Measurements from ENCODE around the gene BFSP1. TPM values are rescaled to one million over a fixed set of nuclear protein-coding genes. Genes with fewer than 3 reads are reported as not detected.
A peak's percentile ranks its signal among the peaks of the same experiment; 100 is the strongest.

Gene BFSP1
- total RNA-seq, 1 donor from 2014 or later: 7.5 TPM

DNA sequence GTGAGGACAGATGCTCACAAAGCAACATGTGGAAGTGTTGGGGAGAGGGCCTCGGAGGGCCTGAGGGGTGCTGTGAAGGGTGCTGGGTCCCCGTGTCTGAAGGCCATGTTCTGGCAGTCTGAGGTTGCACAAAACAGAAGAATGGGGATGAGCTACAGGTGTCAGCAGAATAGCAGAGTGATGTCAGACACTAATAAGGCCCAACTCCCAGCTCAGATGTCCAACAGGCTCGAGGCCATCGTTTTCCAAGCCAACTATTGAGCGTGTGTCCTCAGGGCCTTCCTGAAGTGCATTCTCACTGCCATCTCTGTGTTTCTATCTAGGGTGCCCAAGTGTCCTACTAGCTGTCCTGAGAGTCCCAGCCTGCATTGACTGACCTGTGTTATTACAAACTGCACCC is 7.9 kb downstream of the BFSP1 start:
- no peak for DNase-seq (ENCODE audit: low read depth)

DNA sequence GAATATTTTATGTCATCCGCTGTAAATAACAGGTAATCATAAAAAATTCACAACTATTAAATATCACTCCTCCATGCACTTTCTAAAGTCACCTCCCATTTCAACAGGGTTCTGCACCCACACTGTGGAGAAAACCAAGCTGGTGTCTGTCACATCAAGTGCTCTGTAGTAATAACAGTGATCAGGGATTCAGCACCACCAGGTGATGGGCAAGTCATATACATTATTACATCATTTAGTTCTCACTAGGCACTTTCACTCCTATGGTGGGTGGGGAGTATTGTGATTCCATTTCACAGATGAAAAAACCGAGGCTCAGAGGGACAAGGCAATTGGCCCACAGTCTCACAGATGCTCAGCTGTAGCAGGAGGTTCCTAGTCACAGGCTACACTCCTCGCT is 8.7 kb downstream of the BFSP1 start:
- no peak for DNase-seq (ENCODE audit: low read depth)

DNA sequence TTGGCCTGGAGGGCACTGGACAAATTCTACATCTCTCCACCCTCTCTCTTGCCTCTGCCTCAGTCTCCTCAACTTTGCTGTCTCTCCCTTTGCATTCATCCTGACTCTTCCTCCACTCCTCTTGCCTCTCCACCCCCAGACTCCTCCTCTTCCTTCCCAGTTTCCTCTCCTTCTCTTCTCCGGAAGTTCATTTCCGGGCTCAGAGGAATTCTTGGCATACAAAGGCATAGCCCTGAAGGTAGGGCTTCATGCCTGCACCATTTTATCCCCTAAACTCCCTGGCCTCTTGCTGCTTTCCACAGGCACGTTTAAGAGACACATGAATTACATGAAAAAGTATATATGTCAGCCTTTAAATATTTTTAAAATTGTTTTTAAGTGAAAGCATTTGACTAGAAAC is 10.6 kb downstream of the BFSP1 start:
- no peak for DNase-seq (ENCODE audit: low read depth)

DNA sequence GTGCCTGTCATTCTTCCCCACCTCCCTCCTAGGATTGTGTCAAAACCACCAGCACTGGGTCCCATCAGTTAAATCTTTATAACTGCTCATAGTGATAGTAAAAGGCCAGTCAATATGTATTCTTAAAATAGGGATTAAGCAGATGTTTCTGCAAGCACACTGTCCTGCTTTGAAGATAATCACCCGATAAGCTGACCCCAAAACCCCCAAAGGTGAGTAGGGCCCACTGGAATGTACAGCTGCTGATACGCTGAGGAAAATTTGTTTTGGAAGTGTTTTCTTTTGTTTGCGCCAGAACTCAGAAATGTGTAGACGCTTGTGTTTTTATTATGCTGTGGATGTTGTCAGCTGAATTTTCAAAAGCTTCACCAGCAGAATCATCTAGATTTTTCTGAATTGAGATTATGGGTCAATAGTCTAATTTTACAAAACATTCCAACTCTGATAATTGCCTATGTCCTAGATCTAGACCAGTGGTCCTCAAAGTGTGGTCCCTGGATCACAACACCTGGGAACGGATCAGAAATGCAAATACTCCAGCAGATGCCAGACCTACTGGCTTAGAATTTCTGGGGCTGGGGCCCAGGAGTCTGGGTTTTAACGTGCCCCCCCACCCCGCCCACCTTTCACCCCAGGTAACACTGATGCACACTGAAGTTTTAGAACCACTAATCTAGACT is 11.4 kb downstream of the BFSP1 start:
- DNase-seq (ENCODE audit: low read depth): no peak

DNA sequence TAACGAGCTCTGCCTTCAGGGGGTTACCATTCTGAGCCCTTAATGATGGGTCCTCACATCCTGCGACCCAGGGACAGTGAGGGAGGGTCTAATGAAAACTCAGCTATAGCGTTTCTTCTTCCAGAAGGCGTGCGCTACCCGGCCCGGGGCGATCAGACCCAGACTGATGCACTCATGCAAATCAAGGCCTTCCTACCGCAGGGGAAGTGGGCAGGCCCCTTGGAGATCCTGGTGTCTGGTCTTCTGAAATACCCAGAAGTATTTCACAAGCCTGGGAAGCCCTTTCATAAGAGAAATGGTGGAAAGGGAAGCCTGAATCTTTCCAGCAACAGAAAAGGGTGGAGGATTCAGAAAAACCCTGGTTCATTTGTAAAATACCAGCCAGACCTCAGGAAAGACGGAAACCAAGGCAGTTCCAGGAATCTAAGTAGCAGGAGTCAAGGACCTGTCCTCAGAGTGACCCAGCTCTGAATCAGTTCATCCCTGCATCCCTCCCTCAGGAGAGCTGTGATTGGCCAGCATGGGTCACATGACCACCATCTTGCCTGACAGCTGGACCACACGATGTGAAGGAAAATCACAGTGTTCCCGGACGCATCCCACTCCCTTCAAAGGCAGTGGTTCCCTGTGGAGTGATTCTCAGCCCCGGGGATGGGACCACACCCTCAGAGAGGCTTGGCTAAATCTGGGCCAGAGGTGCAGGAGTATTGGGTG is 12.7 kb downstream of the BFSP1 start:
- DNase-seq (ENCODE audit: low read depth): no peak

DNA sequence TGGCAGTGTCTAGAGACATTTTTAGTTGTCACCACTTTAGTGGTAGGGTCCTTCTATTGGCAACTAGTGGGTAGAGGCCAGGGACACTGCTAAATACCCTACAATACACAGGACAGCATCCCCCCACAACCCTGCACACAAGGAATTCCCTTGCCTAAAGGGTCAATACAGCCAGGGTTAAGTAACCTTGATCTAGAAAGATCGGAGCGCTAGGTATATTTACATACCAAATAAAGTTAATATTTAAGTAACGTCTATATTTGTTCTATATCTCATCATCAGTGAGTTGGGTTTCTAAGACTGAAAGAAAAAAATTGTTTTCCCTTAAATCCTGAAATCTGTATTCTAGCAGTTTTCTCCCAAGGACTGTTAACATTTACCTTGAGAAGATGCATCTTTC is 16.1 kb downstream of the BFSP1 start:
- no peak for DNase-seq (ENCODE audit: low read depth)

DNA sequence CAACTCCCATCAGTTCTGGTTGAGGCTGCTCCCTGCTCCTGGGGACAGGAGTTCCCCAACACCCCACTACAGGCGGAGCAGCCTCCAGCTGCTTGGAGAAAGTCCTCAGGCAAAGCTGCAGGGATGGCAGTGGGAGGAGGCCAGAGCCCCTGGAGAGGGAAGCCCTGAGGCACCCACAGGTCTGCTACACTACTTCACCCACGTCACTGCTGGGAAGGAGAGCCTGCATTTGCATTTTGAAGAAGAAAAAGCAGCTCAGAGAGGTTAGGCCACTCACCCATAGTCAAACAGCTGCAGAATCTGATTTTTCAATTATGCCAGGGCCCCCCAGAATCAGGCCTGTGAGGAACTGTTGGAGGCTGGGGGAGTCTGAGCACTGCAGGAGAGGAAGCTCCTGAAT is 17.2 kb downstream of the BFSP1 start:
- DNase-seq (ENCODE audit: low read depth): no peak

DNA sequence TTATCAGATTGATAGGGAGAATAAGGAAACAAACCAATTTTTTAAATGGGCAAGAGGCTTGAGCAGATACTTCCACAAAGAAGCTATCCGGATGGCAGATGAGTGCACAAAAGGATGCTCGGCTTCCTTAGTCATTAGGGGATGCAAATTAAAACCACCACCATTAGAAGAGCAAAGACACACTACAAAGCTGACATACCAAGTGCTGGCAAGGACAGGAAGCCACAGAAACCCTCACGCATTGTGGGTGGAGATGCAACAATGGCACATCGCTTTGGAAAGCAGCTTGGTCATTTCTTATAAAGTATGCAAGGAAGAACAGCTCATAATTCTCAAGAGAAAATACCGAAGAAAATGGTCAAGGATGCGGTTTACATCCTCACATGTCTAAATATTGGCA is 19.8 kb downstream of the BFSP1 start:
- no peak for DNase-seq (ENCODE audit: low read depth)

DNA sequence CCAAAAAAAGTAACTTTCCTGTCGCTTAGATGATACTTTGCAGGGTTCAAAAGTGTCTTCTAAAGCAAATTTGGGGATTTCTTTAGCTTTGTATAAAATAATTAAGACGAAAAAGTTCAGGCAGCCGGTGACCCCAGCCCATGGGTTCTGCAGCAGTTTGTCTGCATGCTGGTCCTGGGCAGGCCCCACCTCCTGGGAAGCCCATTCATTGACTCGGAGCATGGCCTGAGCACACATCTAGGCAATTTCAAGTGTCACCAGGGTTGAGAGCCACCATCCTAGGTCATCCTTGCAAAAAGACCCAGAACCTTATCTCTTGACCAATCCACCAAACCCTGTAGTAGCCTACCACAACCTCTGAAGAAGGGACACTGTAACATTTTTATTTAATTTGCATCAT is 20.6 kb downstream of the BFSP1 start:
- DNase-seq (ENCODE audit: low read depth): no peak

DNA sequence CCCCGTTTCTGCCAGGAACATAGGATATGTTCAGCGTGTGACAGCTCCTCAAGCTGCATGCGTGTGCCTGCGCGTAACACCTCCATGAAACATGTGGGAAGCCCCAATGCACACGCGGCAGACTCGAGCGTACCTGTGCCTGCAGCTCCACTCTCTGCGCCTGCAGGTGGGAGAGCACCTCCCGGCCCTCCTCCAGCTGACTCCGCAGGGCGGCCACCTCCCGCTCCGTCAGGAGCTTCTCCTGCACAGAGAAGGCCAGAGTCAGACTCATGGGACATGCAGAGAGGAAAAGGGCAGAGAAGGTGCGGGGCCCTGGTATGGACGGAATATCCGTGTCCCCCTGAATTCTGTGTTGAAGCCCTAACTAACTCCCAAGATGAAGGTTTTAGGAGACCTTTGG is 22.4 kb downstream of the BFSP1 start:
- DNase-seq (ENCODE audit: low read depth): no peak

DNA sequence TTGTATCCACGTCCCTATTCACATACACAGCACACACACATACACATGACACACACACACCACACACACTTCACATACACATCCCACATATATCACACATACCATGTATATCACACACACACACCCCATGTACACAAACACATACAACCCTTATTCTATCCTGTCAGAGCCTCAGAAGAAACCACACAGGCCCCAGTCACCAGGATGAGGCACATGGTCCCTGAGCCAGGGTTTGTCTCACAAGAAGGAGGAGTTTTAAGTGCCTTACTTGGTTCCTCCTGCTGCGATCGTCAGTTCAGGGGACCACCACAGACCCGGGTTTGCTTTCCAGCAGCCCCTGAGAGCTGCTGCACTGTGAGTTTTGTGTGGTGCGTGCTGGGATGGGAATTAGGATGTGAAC is 23.6 kb downstream of the BFSP1 start:
- no peak for DNase-seq (ENCODE audit: low read depth)

DNA sequence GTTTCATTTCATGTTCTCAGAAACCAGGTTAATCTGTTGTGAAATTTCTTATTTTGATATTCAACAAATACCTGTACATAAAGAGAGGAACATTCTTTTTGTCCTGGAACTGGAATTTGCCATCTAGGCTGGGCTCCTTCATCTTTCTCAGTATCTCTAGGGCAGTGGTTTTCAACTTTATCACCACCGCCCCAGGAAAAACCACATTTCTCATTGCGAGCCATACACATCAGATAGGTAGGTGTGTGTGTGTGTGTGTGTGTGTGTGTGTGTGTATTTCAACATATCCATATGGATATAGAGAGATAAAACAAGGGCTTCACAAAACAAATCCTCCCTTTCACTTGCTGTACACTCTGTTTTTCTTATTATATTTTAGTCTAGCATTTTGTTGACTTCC is 24.1 kb downstream of the BFSP1 start:
- DNase-seq (ENCODE audit: low read depth): no peak

DNA sequence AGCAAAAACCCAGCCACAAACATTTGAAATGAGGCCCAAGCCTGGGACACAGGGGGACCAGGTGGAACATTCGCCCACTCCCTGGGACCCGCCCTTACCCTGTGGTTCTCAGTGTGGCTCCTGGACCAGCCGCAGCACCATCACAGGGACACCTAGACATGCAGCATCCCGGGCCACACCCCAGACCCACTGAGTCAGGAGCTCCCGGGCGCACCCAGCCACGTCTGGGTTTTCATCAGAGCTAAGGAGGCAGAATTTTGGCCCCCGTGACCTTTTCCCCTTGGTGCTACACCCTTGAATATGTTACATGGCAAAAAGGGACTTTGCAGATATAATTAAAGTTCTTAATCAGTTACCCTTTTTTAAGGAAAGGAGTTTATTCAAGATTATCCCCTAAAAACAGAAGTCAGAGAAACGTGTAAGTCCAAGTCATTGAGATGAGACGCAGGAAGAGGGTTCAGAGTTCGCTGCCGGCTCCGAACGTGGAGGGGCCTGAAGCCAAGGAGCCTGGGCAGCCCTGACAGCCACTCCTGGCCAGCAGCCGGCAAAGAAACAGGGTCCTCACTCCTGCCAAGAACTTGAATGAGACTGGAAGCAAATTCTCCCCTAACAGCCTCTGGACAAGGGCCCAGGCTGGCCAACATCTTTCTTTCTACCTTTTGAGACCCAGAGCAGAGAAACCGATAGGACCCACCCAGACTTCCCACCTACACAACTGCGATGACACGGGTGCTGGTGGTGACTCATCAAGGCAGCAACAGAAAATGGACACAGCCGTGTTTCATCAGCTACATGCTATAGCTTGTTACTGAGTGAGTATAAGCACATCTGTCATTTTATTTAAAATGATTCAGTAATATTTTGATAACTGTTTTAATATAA is 25.3 kb downstream of the BFSP1 start:
- no peak for DNase-seq (ENCODE audit: low read depth)

DNA sequence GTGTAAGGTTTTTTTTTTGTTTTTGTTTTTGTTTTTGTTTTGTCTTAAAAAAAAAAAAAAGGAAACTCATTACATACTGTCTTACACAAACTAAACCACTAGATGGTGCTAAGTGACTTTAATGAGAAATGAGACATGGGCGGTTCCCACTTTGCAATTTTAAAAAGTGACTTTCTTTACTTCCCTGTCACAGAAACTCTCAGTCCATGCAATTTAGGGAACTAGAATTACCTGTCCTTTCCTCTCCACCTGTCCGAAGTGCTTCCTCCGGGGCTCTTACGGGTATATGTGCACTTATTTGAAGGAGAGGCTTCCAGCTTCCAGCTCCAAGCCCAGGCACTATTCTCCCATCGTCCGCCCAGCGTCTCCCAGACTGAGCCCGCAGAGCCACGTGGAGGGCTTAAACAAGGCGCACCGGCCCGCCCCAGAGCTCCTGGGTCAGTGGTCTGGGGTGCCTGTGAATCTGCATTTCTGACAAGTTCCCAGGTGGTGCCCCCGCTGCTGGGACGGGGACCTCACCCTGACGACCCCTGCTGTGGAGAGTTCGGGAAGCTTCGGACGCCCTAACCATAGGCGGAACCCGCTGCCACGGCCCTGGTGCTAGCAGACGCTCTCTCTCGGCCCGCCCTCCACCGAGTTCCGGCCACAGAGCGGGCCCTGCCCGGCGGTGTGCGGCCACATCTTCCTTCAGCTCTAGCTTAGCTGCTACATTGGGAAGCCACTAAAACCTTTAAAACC is 26.1 kb downstream of the BFSP1 start:
- DNase-seq (ENCODE audit: low read depth): peak; percentile 71

DNA sequence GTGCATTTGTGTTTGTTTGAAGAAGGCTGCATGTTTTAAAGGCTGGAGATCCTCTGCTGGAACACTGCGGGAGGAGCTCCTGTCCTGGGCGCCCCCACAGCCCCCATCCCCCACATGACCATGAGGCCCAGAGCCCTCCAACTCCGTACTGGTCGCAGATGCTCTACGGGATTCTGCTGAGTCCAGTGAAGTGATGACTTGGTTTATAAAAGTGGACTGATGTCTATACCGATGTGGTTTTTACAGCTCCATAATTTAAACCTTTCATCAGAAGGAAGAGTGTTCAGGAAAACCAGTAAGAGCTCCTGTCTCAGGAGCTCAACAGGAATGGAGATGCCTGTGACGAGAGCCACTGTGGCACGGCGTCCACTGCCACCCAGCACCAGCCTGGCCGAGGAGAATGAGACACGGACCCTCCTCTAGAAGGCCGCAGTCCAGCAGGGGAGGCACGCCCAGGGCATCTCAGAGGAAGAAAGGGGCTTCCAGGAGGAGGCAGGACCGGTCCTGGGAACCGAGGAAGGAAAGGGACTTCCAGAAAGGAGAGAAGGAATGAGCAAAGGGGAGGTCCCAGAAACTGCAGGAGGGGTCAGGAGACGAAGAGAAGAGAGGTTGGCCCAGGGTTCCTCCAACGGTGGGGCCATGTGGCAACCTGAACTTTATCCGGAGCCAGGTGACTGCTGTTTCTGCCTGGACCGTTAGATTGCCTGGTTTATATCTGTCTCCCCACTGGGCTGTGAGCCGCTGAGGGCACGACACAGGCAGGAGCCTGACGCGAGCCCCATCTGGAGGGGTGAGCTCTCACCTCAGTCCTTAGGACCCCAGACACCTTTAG is 26.9 kb downstream of the BFSP1 start:
- DNase-seq (ENCODE audit: low read depth): no peak

DNA sequence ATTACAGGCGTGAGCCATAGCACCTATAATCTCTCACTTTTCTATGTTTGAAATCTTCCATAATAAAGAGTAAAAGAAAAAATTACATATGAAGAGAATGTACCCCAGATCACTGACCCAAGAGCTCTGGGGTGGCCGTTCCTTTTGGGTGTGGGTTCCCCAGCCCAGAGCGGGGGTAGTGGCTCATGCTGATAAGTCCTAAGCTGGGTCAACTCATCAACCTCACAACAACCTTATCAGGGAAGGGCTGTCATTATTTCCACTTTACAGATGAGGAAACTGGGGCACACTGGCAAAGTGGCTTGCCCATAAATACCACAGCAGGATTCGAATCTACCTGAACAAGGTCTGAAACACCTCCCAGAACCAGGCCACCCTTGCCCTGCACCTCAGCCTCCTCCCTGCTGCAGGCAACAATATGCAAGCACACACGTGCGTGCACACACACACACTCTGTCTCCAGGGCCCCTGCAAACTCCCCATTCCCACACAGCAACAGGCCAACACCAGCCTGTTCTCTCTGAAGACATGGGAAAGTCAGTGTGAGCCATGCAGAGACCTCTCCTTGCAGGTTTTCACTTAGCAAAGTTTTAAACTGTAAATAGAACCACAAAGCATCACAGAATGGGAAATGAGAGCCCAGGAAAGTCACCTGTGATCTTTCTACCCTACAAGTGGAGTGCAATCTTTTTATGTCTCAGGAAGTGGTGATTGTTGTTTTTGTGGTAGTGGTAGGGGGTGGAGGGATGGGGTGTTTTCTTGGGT is 27.7 kb downstream of the BFSP1 start:
- no peak for DNase-seq (ENCODE audit: low read depth)

DNA sequence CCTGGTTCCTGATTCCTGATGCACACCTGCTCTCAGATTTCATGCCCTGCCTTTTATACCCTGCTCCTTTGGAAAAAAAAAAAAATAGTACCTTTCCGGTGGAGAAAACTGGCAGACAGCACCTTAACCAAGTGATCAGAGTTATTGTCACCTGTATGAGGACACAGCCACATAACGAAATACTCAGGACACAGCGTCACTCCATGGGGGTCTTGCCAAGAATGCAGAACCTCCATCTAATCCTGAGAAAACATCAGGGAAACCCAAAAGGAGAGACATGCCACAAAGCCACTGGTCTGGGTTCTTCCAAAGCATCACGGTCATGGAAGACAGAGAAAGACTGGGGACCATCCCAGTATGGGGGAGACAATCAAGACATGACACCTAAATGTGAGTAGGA is 29.1 kb downstream of the BFSP1 start:
- no peak for DNase-seq (ENCODE audit: low read depth)

DNA sequence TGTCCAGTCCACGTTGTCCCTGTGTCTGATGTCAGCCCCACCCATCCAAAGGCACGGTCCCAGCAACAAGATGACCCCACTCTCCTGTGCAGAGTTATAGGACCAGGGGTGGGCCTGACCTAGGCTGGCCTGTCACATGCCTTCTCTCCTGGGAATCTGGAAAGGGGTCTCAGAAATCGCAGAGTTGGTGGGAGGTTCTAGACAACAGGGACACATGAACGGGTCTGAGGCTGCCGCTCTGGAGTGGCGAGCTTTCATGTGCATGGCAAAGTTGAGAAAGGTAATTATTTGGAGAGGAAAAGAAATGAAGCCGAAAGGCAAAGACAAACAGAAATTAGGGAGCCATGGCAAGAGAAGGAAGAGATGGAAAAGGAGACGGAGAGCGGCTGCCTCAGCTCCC is 29.5 kb downstream of the BFSP1 start:
- no peak for DNase-seq (ENCODE audit: low read depth)

DNA sequence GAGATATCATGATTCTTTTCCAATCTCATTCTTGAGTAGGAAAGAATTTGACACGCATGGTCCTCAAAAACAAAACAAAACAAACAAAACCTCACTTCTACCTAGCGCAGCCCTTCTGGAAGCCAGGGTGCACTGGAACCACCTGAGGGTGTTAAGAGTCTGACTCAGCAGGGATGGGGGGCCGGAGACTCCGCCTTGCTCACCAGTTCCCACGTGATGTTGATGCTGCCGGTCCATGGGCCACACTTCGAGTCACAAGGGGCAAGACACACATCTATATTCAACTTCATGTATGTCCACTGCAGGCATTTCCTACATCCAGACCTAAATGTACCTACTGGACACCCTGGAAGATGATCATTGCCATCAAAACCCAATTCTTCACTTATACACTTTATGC is 30.4 kb downstream of the BFSP1 start:
- no peak for DNase-seq (ENCODE audit: low read depth)

DNA sequence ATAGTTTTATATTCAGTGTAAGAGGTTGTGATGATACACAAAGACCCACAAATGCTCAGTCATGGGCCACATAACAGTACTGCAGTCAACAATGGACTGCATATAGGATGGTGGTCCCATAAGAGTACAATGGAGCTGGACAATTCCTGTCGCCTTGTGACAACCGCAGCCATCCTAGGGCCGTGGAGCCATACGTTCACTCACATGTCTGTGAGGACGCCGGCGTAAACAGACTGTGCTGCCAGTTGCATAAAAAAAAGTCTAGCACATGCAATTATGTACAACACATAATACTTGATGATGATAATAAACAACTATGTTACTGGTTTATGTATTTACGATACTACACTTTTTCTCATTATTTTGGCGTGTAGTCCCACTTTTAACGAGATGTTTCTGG is 30.9 kb downstream of the BFSP1 start:
- DNase-seq (ENCODE audit: low read depth): no peak
